ENCODE results near the gene PSMC3. TPM values are rescaled to one million over a fixed set of nuclear protein-coding genes. Genes with fewer than 3 reads are reported as not detected.
A peak's percentile ranks its signal among the peaks of the same experiment; 100 is the strongest.

The PSMC3 gene
- total and polyA plus RNA-seq, 9 of the 15 experiments (the other 6 are each of a cell fraction or from before 2014, with no cell fraction given): 44.3 to 324 (median 240) TPM

GRCh38 chr11:47426062-47426956 is at the start of gene PSMC3 (continued):
- TF ChIP-seq RBM14 (IDR thresholded peaks at IDR 0.05; ENCODE audit: borderline replicate concordance, insufficient read depth, low read depth, low read length) (0 out of 2 replicates have a peak, but pooled peaks have one; percentile 54), ZBTB33 (CRISPR knock-in tag; IDR thresholded peaks at IDR 0.05) (0 out of 2 replicates have a peak, but pooled peaks have one; percentile 34), CCNT2 (IDR thresholded peaks at IDR 0.05; ENCODE audit: borderline replicate concordance, extremely low read depth, insufficient read length, low read depth, low read length) (peak; percentile 45), ZNF263 (CRISPR knock-in tag; IDR thresholded peaks at IDR 0.05; ENCODE audit: borderline replicate concordance) (0 out of 2 replicates have a peak, but pooled peaks have one; percentile 18), PHF20 (IDR thresholded peaks at IDR 0.05; ENCODE audit: partially characterized antibody) (peak; percentile 95), E2F4 (CRISPR knock-in tag; IDR thresholded peaks at IDR 0.05; ENCODE audit: low read depth) (0 out of 2 replicates have a peak, but pooled peaks have one; percentile 74), ESRRA (IDR thresholded peaks at IDR 0.05; ENCODE audit: borderline replicate concordance, low read depth) (peak; percentile 9; the same call in 1 of the 2 replicates), NFE2 (IDR thresholded peaks at IDR 0.05; ENCODE audit: low read depth) (peak; percentile 89), EGR1 (conservative IDR thresholded peaks at IDR 0.05) (peak; percentile 90), ZBTB43 (CRISPR knock-in tag; IDR thresholded peaks at IDR 0.05) (peak; percentile 77; the same call in 1 of the 2 replicates), IFI16 (CRISPR knock-in tag; IDR thresholded peaks at IDR 0.05) (no peak), GABPA (tag; conservative IDR thresholded peaks at IDR 0.05; ENCODE audit: low read depth) (peak; percentile 95), ZKSCAN3 (CRISPR knock-in tag; IDR thresholded peaks at IDR 0.05) (no peak), ATF4 (CRISPR knock-in tag; IDR thresholded peaks at IDR 0.05) (0 out of 2 replicates have a peak, but pooled peaks have one; percentile 22), ZBTB9 (CRISPR knock-in tag; IDR thresholded peaks at IDR 0.05) (0 out of 2 replicates have a peak, but pooled peaks have one; percentile 44), DPF2 (IDR thresholded peaks at IDR 0.05) (no peak), EP300 (IDR thresholded peaks at IDR 0.05; ENCODE audit: low read length) (peak; percentile 99), EWSR1 (IDR thresholded peaks at IDR 0.05; ENCODE audit: borderline replicate concordance, low read depth, partially characterized antibody) (no peak), SIN3B (IDR thresholded peaks at IDR 0.05; ENCODE audit: low read depth) (peak; percentile 94)
